Kidney epithelial cell (primary cell): Measurements from ENCODE around the gene DDX39A. TPM values are rescaled to one million over a fixed set of nuclear protein-coding genes. Genes with fewer than 3 reads are reported as not detected.
A peak's percentile ranks its signal among the peaks of the same experiment; 100 is the strongest.
"Not testable (repeated sequence)": the region's sequence is repeated elsewhere in the genome, so short reads cannot be mapped to it uniquely, and the experiment has no call there.

Experiments
- DNase-seq: peaks from one replicate; pipeline ENCODE4 v3.0.0-alpha.2; 2010; ENCODE audit warnings: low read depth
- H3K27me3 ChIP-seq: 2 replicates; pipeline ENCODE4 v1.6.0; 2011; ENCODE audit warnings: low read length; ENCODE audit not compliant: control insufficient read depth, insufficient read depth
- H3K36me3 ChIP-seq: 2 replicates; pipeline ENCODE4 v1.5.1; 2011; ENCODE audit warnings: low read length; ENCODE audit not compliant: control insufficient read depth, insufficient read depth
- H3K4me3 ChIP-seq: 2 replicates; pipeline ENCODE4 v1.5.1; 2011; ENCODE audit warnings: low read depth, mild to moderate bottlenecking, control low read depth, low read length
- CTCF ChIP-seq: IDR thresholded peaks from 2 replicates; pipeline ENCODE4 v1.5.1; 2011; ENCODE audit warnings: mild to moderate bottlenecking, moderate library complexity, low read length, control low read depth, inconsistent platforms; ENCODE audit not compliant: insufficient read depth, poor library complexity, severe bottlenecking
- total RNA-seq: library from RNA; depleted of rRNA; stranded (reverse); fragments of >200 nt; gene quantifications from 2 replicates; pipeline ENCODE4 v1.2.3, GENCODE V29; 2015

DDX39A gene
- 96.4 and 111 TPM in 2 replicates for total RNA-seq

GRCh38 chr19:14419106-14419813 lies at the start of gene DDX39A:
DDX39A (minus strand) TSS chr19:14419341; CDS start chr19:14413220, 6,121 bp downstream.
- Histone ChIP-seq H3K4me3 (peak within 1 kb of the TSS; percentile 90), H3K27me3 (no peaks in the 10 kb centered on the region), H3K36me3 (no peaks in the 10 kb centered on the region)
- no peak for TF ChIP-seq CTCF
- peak; percentile 95 for DNase-seq

GRCh38 chr19:14467816-14468215 lies 48.7 kb upstream of the DDX39A start:
- no peak for DNase-seq

GRCh38 chr19:14467391-14467790 lies 48.2 kb upstream of the DDX39A start:
- H3K36me3 ChIP-seq = peaks cover 1% of the 10 kb centered on the region
- no peak for TF ChIP-seq CTCF

More at GRCh38 chr19:14467816-14468215, 48.7 kb upstream of the DDX39A start:
- Histone ChIP-seq H3K36me3 (peaks cover 1% of the 10 kb centered on the region), H3K4me3 (no peak overlapping the region), H3K27me3 (peaks cover 6% of the 10 kb centered on the region)
- TF ChIP-seq CTCF = no peak

GRCh38 chr19:14463747-14464146 lies 44.6 kb upstream of the DDX39A start:
- Histone ChIP-seq H3K36me3 (peaks cover 1% of the 10 kb centered on the region), H3K4me3 (no peak overlapping the region), H3K27me3 (no peaks in the 10 kb centered on the region)
- no peak for TF ChIP-seq CTCF
- no peak for DNase-seq

More at GRCh38 chr19:14467391-14467790, 48.2 kb upstream of the DDX39A start:
- no peak for DNase-seq
- peaks cover 2% of the 10 kb centered on the region for H3K27me3 ChIP-seq
- H3K4me3 ChIP-seq = no peak overlapping the region

GRCh38 chr19:14462401-14462800 lies 43.3 kb upstream of the DDX39A start:
- not testable (repeated sequence) for H3K27me3 ChIP-seq, H3K4me3 ChIP-seq, H3K36me3 ChIP-seq, DNase-seq

- TF ChIP-seq CTCF = no peak
- no peaks in the 10 kb centered on the region for H3K36me3 ChIP-seq
- H3K4me3 ChIP-seq = no peak overlapping the region
- DNase-seq = no peak
- H3K27me3 ChIP-seq = no peaks in the 10 kb centered on the region
These were observed 41.8 kb upstream of the DDX39A start for GRCh38 chr19:14460935-14461334.
